Measurements from ENCODE around the gene CYP11A1.

The CYP11A1 gene

GRCh38 chr15:74322558-74323180, 44.8 kb downstream of the CYP11A1 start:
- Histone ChIP-seq H3K4me3 (no peak overlapping the region), H3K36me3 (ENCODE audit: insufficient read depth, low read length) (no peaks in the 10 kb centered on the region), H3K9ac (ENCODE audit: insufficient read length) (no peak overlapping the region), H3K27ac (no peak overlapping the region), H3K9me3 (ENCODE audit: low read depth, low read length) (no peaks in the 10 kb centered on the region)
- DNase-seq (ENCODE audit: low read depth, low spot score), result no peak
- TF ChIP-seq EZH2 (IDR thresholded peaks at IDR 0.05), result no peak
- TF ChIP-seq POLR2AphosphoS5 (IDR thresholded peaks at IDR 0.05; ENCODE audit: borderline replicate concordance, low read depth, low read length), result no peak
- no peak for TF ChIP-seq FOXP2 (optimal IDR thresholded peaks at IDR 0.05; ENCODE audit: control extremely low read depth, extremely low read length, insufficient read depth)

GRCh38 chr15:74320352-74321247, 46.8 kb downstream of the CYP11A1 start:
- no peak overlapping the region for H3K9ac ChIP-seq (ENCODE audit: insufficient read length)
- TF ChIP-seq POLR2AphosphoS5 (IDR thresholded peaks at IDR 0.05; ENCODE audit: borderline replicate concordance, low read depth, low read length) (no peak), EZH2 (IDR thresholded peaks at IDR 0.05) (no peak), FOXP2 (optimal IDR thresholded peaks at IDR 0.05; ENCODE audit: control extremely low read depth, extremely low read length, insufficient read depth) (no peak)
- H3K27ac ChIP-seq, result no peak overlapping the region
- no peak for DNase-seq (ENCODE audit: low read depth, low spot score)
- H3K4me3 ChIP-seq, result no peak overlapping the region
- no peaks in the 10 kb centered on the region for H3K9me3 ChIP-seq (ENCODE audit: low read depth, low read length)
- H3K36me3 ChIP-seq (ENCODE audit: insufficient read depth, low read length), result no peaks in the 10 kb centered on the region

GRCh38 chr15:74319596-74320351, 47.7 kb downstream of the CYP11A1 start:
- no peak overlapping the region for H3K27ac ChIP-seq
- H3K9me3 ChIP-seq (ENCODE audit: low read depth, low read length), result no peaks in the 10 kb centered on the region
- DNase-seq (ENCODE audit: low read depth, low spot score), result no peak
- H3K4me3 ChIP-seq, result no peak overlapping the region
- no peak overlapping the region for H3K9ac ChIP-seq (ENCODE audit: insufficient read length)
- H3K36me3 ChIP-seq (ENCODE audit: insufficient read depth, low read length), result no peaks in the 10 kb centered on the region
- TF ChIP-seq EZH2 (IDR thresholded peaks at IDR 0.05) (no peak), POLR2AphosphoS5 (IDR thresholded peaks at IDR 0.05; ENCODE audit: borderline replicate concordance, low read depth, low read length) (no peak), FOXP2 (optimal IDR thresholded peaks at IDR 0.05; ENCODE audit: control extremely low read depth, extremely low read length, insufficient read depth) (no peak)

GRCh38 chr15:74319138-74319460, 48.3 kb downstream of the CYP11A1 start:
- Histone ChIP-seq H3K9me3 (ENCODE audit: low read depth, low read length) (no peaks in the 10 kb centered on the region), H3K36me3 (ENCODE audit: insufficient read depth, low read length) (no peaks in the 10 kb centered on the region), H3K4me3 (no peak overlapping the region), H3K9ac (ENCODE audit: insufficient read length) (no peak overlapping the region), H3K27ac (no peak overlapping the region)
- TF ChIP-seq POLR2AphosphoS5 (IDR thresholded peaks at IDR 0.05; ENCODE audit: borderline replicate concordance, low read depth, low read length), result no peak
- no peak for TF ChIP-seq EZH2 (IDR thresholded peaks at IDR 0.05)
- no peak for TF ChIP-seq FOXP2 (optimal IDR thresholded peaks at IDR 0.05; ENCODE audit: control extremely low read depth, extremely low read length, insufficient read depth)
- no peak for DNase-seq (ENCODE audit: low read depth, low spot score)

- Histone ChIP-seq H3K4me3 (no peak overlapping the region), H3K36me3 (ENCODE audit: insufficient read depth, low read length) (no peaks in the 10 kb centered on the region), H3K9ac (ENCODE audit: insufficient read length) (no peak overlapping the region), H3K9me3 (ENCODE audit: low read depth, low read length) (no peaks in the 10 kb centered on the region), H3K27ac (no peak overlapping the region)
- DNase-seq (ENCODE audit: low read depth, low spot score), result no peak
- TF ChIP-seq POLR2AphosphoS5 (IDR thresholded peaks at IDR 0.05; ENCODE audit: borderline replicate concordance, low read depth, low read length), result no peak
- TF ChIP-seq EZH2 (IDR thresholded peaks at IDR 0.05), result no peak
- TF ChIP-seq FOXP2 (optimal IDR thresholded peaks at IDR 0.05; ENCODE audit: control extremely low read depth, extremely low read length, insufficient read depth), result no peak
Observed at GRCh38 chr15:74318376-74319137, 48.9 kb downstream of the CYP11A1 start.

- no peaks in the 10 kb centered on the region for H3K36me3 ChIP-seq (ENCODE audit: insufficient read depth, low read length)
- TF ChIP-seq FOXP2 (optimal IDR thresholded peaks at IDR 0.05; ENCODE audit: control extremely low read depth, extremely low read length, insufficient read depth) (no peak), EZH2 (IDR thresholded peaks at IDR 0.05) (no peak), POLR2AphosphoS5 (IDR thresholded peaks at IDR 0.05; ENCODE audit: borderline replicate concordance, low read depth, low read length) (no peak)
- DNase-seq (ENCODE audit: low read depth, low spot score), result peak; percentile 14
- H3K9ac ChIP-seq (ENCODE audit: insufficient read length), result no peak overlapping the region
- no peaks in the 10 kb centered on the region for H3K9me3 ChIP-seq (ENCODE audit: low read depth, low read length)
- no peak overlapping the region for H3K27ac ChIP-seq
- peak overlapping the region; percentile 36; the same call in 1 of the 2 replicates for H3K4me3 ChIP-seq
Observed at GRCh38 chr15:74317820-74318375, 49.5 kb downstream of the CYP11A1 start.

- H3K4me3 ChIP-seq, result no peak overlapping the region
- no peak for TF ChIP-seq EZH2 (IDR thresholded peaks at IDR 0.05)
- no peak for TF ChIP-seq POLR2AphosphoS5 (IDR thresholded peaks at IDR 0.05; ENCODE audit: borderline replicate concordance, low read depth, low read length)
- no peak for TF ChIP-seq FOXP2 (optimal IDR thresholded peaks at IDR 0.05; ENCODE audit: control extremely low read depth, extremely low read length, insufficient read depth)
Observed at GRCh38 chr15:74316141-74316540, 51.3 kb downstream of the CYP11A1 start.

More at GRCh38 chr15:74316141-74316540, 51.3 kb downstream of the CYP11A1 start:
- no peak for DNase-seq (ENCODE audit: low read depth, low spot score)
- no peak overlapping the region for H3K9ac ChIP-seq (ENCODE audit: insufficient read length)
- no peak overlapping the region for H3K27ac ChIP-seq
- H3K9me3 ChIP-seq (ENCODE audit: low read depth, low read length), result no peaks in the 10 kb centered on the region
- no peaks in the 10 kb centered on the region for H3K36me3 ChIP-seq (ENCODE audit: insufficient read depth, low read length)

Data from SK-N-MC (cell line).